Activated CD4-positive, CD25-positive, alpha-beta regulatory T cell (primary cell): ENCODE results near the gene GCFC2.

Experiments used
- DNase-seq, 4 experiments: peaks; one replicate each; lab custom pipeline; 2025; lab: John Stamatoyannopoulos, UW

GCFC2 gene

GRCh38 chr2:75622929-75623328 is 87.8 kb downstream of the GCFC2 start:
- no peak for DNase-seq

- DNase-seq: no peak
These were observed 88.2 kb downstream of the GCFC2 start for GRCh38 chr2:75622500-75622899.

GRCh38 chr2:75621228-75621627 is 89.5 kb downstream of the GCFC2 start:
- no peak for DNase-seq

- no peak for DNase-seq
These were observed 90.6 kb downstream of the GCFC2 start for GRCh38 chr2:75619956-75620740.

- no peak for DNase-seq
These were observed 93.8 kb downstream of the GCFC2 start for GRCh38 chr2:75616933-75617332.

- DNase-seq: no peak
These were observed 94.3 kb downstream of the GCFC2 start for GRCh38 chr2:75616406-75616805.

- no peak for DNase-seq
These were observed 96.5 kb downstream of the GCFC2 start for GRCh38 chr2:75614162-75614651.

- DNase-seq: no peak
These were observed 97.9 kb downstream of the GCFC2 start for GRCh38 chr2:75612862-75613243.
